ENCODE results near the gene SNX33. TPM values are rescaled to one million over a fixed set of nuclear protein-coding genes. Genes with fewer than 3 reads are reported as not detected.

Gene SNX33
- total and polyA plus RNA-seq, 2 of the 13 experiments (the other 11 are each of a cell fraction or from before 2014, with no cell fraction given), result 11.0 to 11.6 TPM

GRCh38 chr15:75622505-75622904 lies 25.2 kb upstream of the SNX33 start (continued):
- TF ChIP-seq HDAC6 (IDR thresholded peaks at IDR 0.05; ENCODE audit: low read depth, low read length) (no peak), ZNF44 (CRISPR knock-in tag; IDR thresholded peaks at IDR 0.05) (no peak), SRSF1 (optimal IDR thresholded peaks at IDR 0.05; ENCODE audit: low read depth, low read length) (no peak), TRIM22 (IDR thresholded peaks at IDR 0.05) (no peak), ZNF670 (CRISPR knock-in tag; IDR thresholded peaks at IDR 0.05; ENCODE audit: borderline replicate concordance) (no peak)

GRCh38 chr15:75625542-75626347 lies 22.0 kb upstream of the SNX33 start, which contains the start of gene SNUPN:
Gene SNUPN (minus strand): TSS chr15:75625725. CDS start chr15:75621051, 4,674 bp downstream.
- CTCF ChIA-PET (ENCODE audit: low intra/inter-chr PET ratio, low total read pairs), result no interaction called here
- H2AFZ ChIP-seq (ENCODE audit: low read length), result no peak within 1 kb of the TSS
- H4K20me1 ChIP-seq (ENCODE audit: insufficient read depth, low read length), result no peaks in the 10 kb centered on the region
- ATAC-seq (peak; percentile 91), DNase-seq (ENCODE audit: low spot score) (peak; percentile 91), FAIRE-seq (peak; percentile 85)
- WGBS (ENCODE audit: low lambda C conversion rate), result 0% methylated on average over 13 of the region's 47 CpGs
- H3K36me3 ChIP-seq (replicated peaks in 1 of 2; ENCODE audit: control insufficient read depth in 1 of 2, insufficient read depth in 2 of 2, low read length in 2 of 2), result no peaks in the 10 kb centered on the region
- in situ Hi-C loops (cut with HindIII; ENCODE audit: extremely low pct_ligation_motif_present, low pct_unique_long_range_greater_than_20kb) (no loop called here), intact Hi-C loops (cut with micrococcal nuclease; ENCODE audit: unreplicated experiment) (loop anchor here (2.0 to 5.0 kb wide), 4 partner anchors 15 to 173 kb away; partner anchors contain the start of genes IMP3, PTPN9 and SIN3A)
- no peaks in the 10 kb centered on the region for H3K9me3 ChIP-seq (ENCODE audit: low read length)
- H3K4me3 ChIP-seq (replicated peaks in 1 of 3; ENCODE audit: insufficient read depth in 1 of 3, low read depth in 2 of 3, low read length in 3 of 3), result peak within 1 kb of the TSS; percentile 89 to 100 (median 100)
- H3K27me3 ChIP-seq (ENCODE audit: control insufficient read depth in 1 of 2, insufficient read depth in 2 of 2, low read length in 2 of 2), result no peaks in the 10 kb centered on the region; a peak in 1 of 5 replicates
- peak within 1 kb of the TSS; percentile 93 for H3K9ac ChIP-seq (ENCODE audit: insufficient read depth, low read depth, low read length)
- POLR2A ChIA-PET, result interaction anchor here (0.9 to 3.2 kb wide), 11 partner anchors 11 to 257 kb away, joined by 3 to 41 read pairs (median 10); partner anchors contain the start of genes IMP3, MAN2C1, PTPN9 and SIN3A
- BruUV-seq (replicated peaks), result TSS peak; percentile 57
- H3K4me1 ChIP-seq (ENCODE audit: insufficient read depth, low read length), result peaks cover 20% of the 10 kb centered on the region
- peak within 1 kb of the TSS; percentile 76 for H3K4me2 ChIP-seq (ENCODE audit: low read depth, low read length)
- peak within 1 kb of the TSS; percentile 99 for H3K27ac ChIP-seq (ENCODE audit: extremely low read length, insufficient read depth, low read length)
- H3K79me2 ChIP-seq (ENCODE audit: insufficient read depth, low read length), result no peaks in the 10 kb centered on the region
- TF ChIP-seq NPAS2 (CRISPR knock-in tag; IDR thresholded peaks at IDR 0.05; ENCODE audit: borderline replicate concordance) (no peak), DDIT3 (CRISPR knock-in tag; IDR thresholded peaks at IDR 0.05) (no peak), ARNT (IDR thresholded peaks at IDR 0.05) (no peak), ZNF670 (CRISPR knock-in tag; IDR thresholded peaks at IDR 0.05; ENCODE audit: borderline replicate concordance) (peak; percentile 97), ZHX2 (IDR thresholded peaks at IDR 0.05; ENCODE audit: low read depth) (peak; percentile 38; the same call in 1 of the 2 replicates), ZHX2 (CRISPR knock-in tag; IDR thresholded peaks at IDR 0.05; ENCODE audit: borderline replicate concordance) (no peak), ZNF678 (CRISPR knock-in tag; IDR thresholded peaks at IDR 0.05) (no peak), ARID2 (CRISPR knock-in tag; IDR thresholded peaks at IDR 0.05; ENCODE audit: borderline replicate concordance) (no peak), PBX2 (CRISPR knock-in tag; IDR thresholded peaks at IDR 0.05) (no peak)
